ENCODE results near the gene CPN2. TPM values are rescaled to one million over a fixed set of nuclear protein-coding genes. Genes with fewer than 3 reads are reported as not detected.

Gene CPN2
- total RNA-seq, 1 donor from 2014 or later, result 0.35 TPM

- DNase-seq (ENCODE audit: low spot score), result peak; percentile 58
- intact Hi-C loops (cut with DNase I), result no loop called here
Measured at GRCh38 chr3:194382892-194383223, 31.7 kb upstream of the CPN2 start.

- peak; percentile 60 for DNase-seq (ENCODE audit: low spot score)
- intact Hi-C loops (cut with DNase I), result no loop called here
Measured at GRCh38 chr3:194382196-194382891, 31.2 kb upstream of the CPN2 start.

- DNase-seq (ENCODE audit: low spot score), result peak; percentile 33
- intact Hi-C loops (cut with DNase I), result no loop called here
Measured at GRCh38 chr3:194381460-194381875, 30.3 kb upstream of the CPN2 start.

- intact Hi-C loops (cut with DNase I), result no loop called here
- peak; percentile 26 for DNase-seq (ENCODE audit: low spot score)
Measured at GRCh38 chr3:194380326-194380725, 29.2 kb upstream of the CPN2 start.

DNA sequence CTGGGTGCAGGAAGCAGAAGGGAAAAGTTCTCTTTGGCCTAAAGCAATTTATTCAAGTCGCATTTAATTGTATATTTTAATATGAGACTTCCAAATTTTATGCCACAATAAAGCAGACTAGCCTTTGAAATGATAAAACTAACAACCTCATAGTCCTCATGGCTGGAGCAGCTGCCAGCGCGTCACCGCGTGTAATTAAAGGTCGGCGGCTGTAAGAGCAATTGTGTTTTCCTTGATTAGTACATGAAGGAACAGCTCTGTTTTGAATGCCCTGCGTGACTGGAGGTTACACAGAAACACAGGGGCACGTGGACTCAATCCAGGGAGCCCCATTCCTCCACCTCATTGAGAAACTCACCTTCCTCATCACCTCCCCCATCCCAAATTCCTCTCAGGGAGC lies 28.5 kb upstream of the CPN2 start:
- peak; percentile 7 for DNase-seq (ENCODE audit: low spot score)
- intact Hi-C loops (cut with DNase I), result no loop called here

DNA sequence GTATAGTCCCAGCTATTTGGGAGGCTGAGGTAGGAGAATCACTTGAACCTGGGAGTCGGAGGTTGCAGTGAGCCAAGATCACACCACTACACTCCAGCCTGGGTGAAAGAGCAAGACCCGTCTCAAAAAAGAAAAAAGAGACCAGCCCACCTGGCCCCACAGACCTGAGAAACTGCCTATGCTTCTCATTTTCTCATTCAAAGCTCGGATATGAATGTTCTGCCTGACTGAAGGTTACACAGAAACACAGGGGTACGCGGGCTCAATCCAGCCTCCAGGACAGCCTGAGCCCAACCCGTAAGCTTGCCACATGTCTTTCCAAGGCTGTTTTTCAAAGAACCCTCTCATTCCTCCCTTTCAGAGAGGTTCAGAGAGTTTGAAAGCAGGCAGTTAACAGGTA lies 28.1 kb upstream of the CPN2 start:
- peak; percentile 9 for DNase-seq (ENCODE audit: low spot score)
- intact Hi-C loops (cut with DNase I), result no loop called here

GRCh38 chr3:194377708-194378107 lies 26.6 kb upstream of the CPN2 start:
- DNase-seq (ENCODE audit: low spot score), result peak; percentile 0
- intact Hi-C loops (cut with DNase I), result no loop called here

GRCh38 chr3:194376241-194376560 lies 25.1 kb upstream of the CPN2 start:
- intact Hi-C loops (cut with DNase I), result no loop called here
- DNase-seq (ENCODE audit: low spot score), result no peak

GRCh38 chr3:194375473-194376240 lies 24.5 kb upstream of the CPN2 start:
- intact Hi-C loops (cut with DNase I), result no loop called here
- no peak for DNase-seq (ENCODE audit: low spot score)

GRCh38 chr3:194374935-194375334 lies 23.8 kb upstream of the CPN2 start:
- DNase-seq (ENCODE audit: low spot score), result no peak
- intact Hi-C loops (cut with DNase I), result no loop called here

DNA sequence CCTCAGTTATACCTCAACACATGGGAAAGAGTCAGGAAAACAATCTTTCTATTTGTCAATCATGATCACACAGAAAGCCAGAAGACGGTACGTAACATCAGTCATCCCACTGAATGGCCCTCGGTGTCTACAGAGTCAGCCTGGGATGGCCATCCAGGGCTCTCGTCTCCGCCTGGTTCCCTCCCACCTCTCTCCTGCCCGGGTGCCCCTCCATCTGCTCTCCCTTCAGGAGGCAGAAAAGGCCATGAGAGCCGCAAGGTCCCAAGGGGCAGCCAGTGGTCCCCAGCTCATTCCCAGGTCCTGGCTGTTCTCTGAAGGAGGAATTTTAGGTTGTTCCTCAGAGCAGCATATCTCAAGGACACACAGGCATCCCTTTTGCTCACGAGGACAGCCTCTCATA lies 22.8 kb upstream of the CPN2 start:
- no peak for DNase-seq (ENCODE audit: low spot score)
- intact Hi-C loops (cut with DNase I), result no loop called here

DNA sequence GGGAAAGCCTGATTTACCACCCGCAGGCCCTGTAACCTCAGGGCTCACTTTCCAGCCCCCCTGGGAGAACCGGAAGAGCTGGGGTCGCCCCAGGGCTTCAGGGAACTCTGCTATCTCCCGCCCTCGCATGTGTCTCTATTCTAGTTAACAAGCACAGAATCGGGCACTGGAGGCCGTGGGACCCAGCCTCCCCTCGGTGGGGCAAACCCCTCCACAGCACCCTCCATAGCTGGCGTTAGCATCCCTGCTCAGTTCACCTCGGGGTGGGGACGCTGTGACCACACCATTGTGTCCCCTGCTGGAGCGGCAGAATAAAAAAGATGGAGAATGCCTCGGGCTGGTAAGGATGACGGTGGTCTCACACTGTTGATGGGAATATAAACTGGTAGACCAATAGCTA lies 21.9 kb upstream of the CPN2 start:
- intact Hi-C loops (cut with DNase I), result no loop called here
- no peak for DNase-seq (ENCODE audit: low spot score)

GRCh38 chr3:194370753-194371152 lies 19.6 kb upstream of the CPN2 start:
- DNase-seq (ENCODE audit: low spot score), result no peak

DNA sequence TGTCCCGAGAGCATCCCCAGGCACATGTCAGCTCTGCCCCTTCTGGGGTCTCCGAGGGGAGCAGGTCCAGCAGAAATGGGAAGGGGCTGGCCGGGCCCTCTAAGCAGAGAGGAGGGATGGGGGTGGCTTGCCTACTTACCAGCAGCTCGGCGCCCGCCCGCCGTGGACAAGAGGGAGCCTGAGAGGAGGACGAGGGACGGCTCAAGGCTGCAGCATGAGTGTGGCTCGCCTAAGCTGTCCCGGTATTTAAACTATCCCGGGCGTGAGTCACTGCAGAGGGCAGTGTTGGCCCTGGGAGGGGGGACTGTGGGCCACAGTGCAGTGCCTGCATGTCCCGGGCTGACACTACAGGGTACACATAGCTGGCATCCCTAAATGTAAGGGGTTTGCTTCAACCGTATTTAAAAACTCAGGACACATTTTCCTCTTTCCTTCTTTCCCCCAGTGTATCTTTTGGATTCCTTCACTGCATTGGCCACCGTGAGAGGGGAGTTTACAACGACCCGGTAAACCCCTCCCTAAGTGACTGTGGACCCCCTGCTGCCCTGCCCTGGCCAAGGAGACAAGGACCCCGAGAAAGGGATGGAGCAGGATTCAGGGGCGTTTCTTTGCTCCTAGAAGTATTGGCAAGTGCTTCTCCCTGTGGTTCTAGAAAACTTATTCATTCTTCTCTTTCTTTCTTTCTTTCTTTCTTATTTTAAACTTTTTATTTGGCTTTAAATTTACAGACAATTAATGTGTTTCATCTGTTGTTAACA lies 18.6 kb upstream of the CPN2 start, which contains the start of gene LRRC15:
Gene LRRC15, minus strand, starts transcription at position 222 of the 758 bp plus-strand sequence. CDS start 8,700 bp downstream, outside the sequence.
- no peak for DNase-seq (ENCODE audit: low spot score)
- intact Hi-C loops (cut with DNase I), result no loop called here

More at GRCh38 chr3:194370753-194371152, 19.6 kb upstream of the CPN2 start:
- intact Hi-C loops (cut with DNase I), result no loop called here

DNA sequence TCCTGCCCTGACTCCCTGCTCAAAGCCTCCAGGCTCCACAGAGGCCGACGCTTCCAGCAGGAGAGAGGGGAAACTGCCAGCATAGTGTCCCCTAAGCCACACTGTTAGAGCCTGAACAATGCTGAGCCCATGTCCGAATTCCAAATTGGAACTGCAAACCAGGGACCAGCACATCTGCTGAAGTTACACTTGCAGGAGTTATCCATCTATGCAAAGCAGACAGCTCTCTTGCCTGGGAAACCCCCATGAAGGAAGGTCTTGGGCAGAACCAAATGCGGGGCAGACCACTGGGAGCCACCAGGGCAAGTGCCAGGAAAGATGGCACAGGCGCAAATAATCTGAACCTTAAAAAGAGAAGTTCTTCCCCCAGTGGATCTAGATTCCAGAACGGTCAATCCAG lies 17.8 kb upstream of the CPN2 start:
- no peak for DNase-seq (ENCODE audit: low spot score)
- intact Hi-C loops (cut with DNase I), result no loop called here

DNA sequence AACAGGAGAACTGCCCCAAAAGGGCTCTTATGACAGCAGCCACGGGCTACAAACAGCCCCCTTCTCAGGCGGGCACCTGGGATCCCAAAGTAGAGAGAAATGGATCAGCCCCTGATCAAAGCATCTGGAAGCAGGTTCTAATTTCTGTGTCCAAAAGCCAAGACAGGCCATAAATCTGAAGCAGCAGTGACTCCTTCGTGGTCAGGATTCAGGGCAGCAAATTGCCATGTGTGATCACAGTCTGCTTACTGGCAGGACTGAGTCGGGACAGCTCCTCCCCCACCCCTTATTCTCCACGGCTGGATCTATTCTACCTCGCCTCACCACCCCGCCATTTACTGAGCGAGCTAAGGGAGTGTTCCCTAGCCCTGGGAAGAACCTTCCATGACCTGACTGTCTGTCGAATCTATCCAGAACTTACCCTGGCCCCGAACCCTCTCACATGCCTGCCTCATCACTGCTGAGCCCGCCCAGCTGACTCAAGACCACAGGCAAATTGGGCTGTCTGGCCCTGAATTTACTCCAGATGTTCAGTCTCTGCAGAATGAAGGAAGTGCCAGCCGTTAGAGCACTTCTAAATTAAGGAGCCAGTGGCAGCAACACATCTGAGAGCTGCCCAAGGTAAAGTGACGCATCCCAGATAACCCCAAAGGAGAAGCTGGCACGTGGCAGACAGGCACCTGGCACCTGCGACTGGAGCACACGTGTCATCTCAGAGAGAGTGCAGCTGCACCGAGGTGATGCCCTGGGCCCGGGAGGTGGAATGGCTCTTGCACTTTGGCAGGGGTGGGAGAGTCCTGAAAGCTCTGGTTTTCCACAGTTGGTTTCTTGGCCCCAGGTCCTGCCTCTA lies 17.1 kb upstream of the CPN2 start:
- no peak for DNase-seq (ENCODE audit: low spot score)
- intact Hi-C loops (cut with DNase I), result no loop called here

DNA sequence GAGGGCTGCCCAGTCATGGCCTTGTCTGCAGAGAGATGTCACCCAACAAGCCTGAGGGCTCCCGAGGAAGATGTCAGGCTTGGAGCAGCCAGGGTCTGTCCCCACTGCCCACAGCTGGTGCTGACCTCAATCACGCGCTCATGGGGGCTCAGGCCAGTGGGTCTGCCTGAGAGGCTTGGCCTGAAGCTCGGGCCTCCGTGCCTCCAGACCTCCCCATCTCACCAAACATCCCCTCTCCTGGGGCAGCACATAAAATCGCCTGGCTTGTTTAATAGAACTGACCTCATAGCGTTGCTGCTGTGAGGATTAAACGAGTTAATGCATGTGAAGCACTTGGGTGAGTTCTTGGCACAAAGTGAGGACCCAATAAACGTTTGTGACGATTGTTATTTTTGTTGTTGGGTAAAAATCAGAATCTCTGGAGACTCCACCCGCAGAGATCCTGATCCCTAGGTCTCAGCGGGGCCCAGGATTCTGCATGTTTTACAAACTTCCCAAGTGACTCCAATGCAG lies 14.9 kb upstream of the CPN2 start:
- intact Hi-C loops (cut with DNase I), result no loop called here
- DNase-seq (ENCODE audit: low spot score), result no peak

DNA sequence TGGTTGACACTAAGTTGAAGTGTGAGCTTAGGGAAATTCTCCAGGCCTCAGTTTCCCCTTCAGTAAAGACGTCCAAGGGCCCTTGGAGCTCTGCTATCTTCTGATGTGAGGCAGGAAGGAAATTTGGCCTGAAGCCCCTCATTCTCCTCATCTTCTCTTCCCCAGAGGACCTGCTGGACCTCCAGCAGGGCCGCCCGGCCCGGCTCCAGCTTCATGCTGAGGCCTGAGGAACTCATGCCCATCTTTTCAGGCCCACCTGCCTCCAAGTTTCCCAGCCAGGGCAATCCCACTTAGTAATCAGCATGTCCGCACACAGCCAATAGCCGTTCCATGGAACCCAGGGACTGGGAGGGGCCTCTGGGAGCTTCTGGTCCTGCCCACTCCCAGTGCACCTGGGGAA lies 14.4 kb upstream of the CPN2 start:
- intact Hi-C loops (cut with DNase I), result no loop called here
- no peak for DNase-seq (ENCODE audit: low spot score)

DNA sequence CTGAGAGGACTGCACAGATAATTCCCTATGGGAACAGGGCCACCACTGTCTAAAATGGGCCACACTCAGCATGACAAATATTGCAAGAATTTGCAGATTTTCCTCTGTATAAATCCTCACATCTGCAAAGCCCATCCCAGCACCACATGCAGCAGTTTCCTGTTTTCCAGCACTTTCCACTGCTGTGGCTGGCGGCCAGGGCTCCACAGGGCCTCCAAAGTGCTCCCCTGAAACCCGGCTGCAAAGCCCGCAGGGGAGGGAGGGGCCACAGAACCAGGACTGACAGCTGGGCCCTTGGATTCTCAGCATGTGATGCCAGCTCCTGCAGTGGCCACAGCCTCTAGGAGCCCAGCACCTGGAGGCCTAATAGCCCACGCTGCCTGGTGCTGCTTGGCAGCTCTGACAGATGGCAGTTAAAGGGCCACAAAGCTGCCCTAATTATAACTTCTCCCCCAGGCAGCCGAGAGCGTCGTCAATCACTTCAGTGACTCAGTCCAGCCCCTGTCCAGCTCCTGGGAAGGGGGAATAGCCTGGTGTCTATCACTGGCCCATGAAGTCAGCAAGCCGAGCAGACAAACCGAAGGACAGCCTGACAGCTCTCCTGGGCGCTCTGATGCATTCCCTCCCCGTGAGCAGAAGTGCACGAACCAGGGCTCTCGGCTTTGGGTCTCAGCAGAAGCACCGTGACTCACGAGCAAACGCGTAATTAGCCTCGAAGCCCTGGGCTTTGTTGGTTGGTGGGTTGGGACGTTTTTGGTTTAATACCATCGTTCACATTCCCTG lies 13.7 kb upstream of the CPN2 start:
- intact Hi-C loops (cut with DNase I), result no loop called here
- DNase-seq (ENCODE audit: low spot score), result no peak
